ENCODE results near the gene ZBTB5.

GRCh38 chr9:37508135-37508833 lies 43.0 kb upstream of the ZBTB5 start:
- no peak for TF ChIP-seq CTCF (conservative IDR thresholded peaks at IDR 0.05; ENCODE audit: low read depth, low read length)
- TF ChIP-seq POLR2A (IDR thresholded peaks at IDR 0.05; ENCODE audit: low read depth, low read length) = no peak

Measured in IMR-90 (cell line).